Measurements from ENCODE around the gene AXIN2.

- TF ChIP-seq POLR2A (IDR thresholded peaks at IDR 0.05) (no peak), CTCF (IDR thresholded peaks at IDR 0.05 in 4 of 5, conservative IDR thresholded peaks at IDR 0.05 in 1 of 5) (no peak)
These were observed 37.3 kb upstream of the AXIN2 start for GRCh38 chr17:65598746-65599145.
